SK-N-SH (cell line): ENCODE data around the gene ATP5PD.

Experiments
- CHD2 ChIP-seq: fragments of 150-350 bp; IDR thresholded peaks from 2 replicates; pipeline ENCODE4 v1.6.1; 2018; ENCODE audit warnings: low read length; ENCODE audit not compliant: partially characterized antibody
- EP300 ChIP-seq, 2 experiments: IDR thresholded peaks; 2 replicates each; pipeline versions ENCODE4 v1.4.0 to v1.6.1; 2012; ENCODE audit warnings: borderline replicate concordance in 1 of 2, low read depth in 1 of 2, low read length in 1 of 2
- FOXM1 ChIP-seq: IDR thresholded peaks from 2 replicates; pipeline ENCODE4 v1.4.0; 2012; ENCODE audit warnings: low read depth, mild to moderate bottlenecking
- NRF1 ChIP-seq: IDR thresholded peaks from 2 replicates; pipeline ENCODE4 v1.6.1; 2012; ENCODE audit warnings: low read depth, mild to moderate bottlenecking, low read length
- PBX3 ChIP-seq: IDR thresholded peaks from 2 replicates; pipeline ENCODE4; 2012
- RAD21 ChIP-seq: IDR thresholded peaks from 2 replicates; pipeline ENCODE4 v1.6.1; 2012; ENCODE audit warnings: mild to moderate bottlenecking, low read length
- SMC3 ChIP-seq: IDR thresholded peaks from 2 replicates; pipeline ENCODE4 v1.6.1; 2012; ENCODE audit warnings: low read depth, low read length, improper control_type of control experiment
- TEAD4 ChIP-seq: IDR thresholded peaks from 2 replicates; pipeline ENCODE4 v1.4.0; 2012; ENCODE audit warnings: mild to moderate bottlenecking, borderline replicate concordance; ENCODE audit not compliant: insufficient read depth
- YY1 ChIP-seq: IDR thresholded peaks from 2 replicates; pipeline ENCODE4 v1.4.0; 2012; ENCODE audit warnings: low read depth, mild to moderate bottlenecking
- TF ChIP-seq, protein P1 (sequence below): fragments of 200-600 bp; sonication (generic); IDR thresholded peaks from 2 replicates; pipeline ENCODE4 v1.6.1; 2017; ENCODE audit warnings: antibody characterized with exemption, mild to moderate bottlenecking, moderate library complexity
- TF ChIP-seq, protein P2 (sequence below): IDR thresholded peaks from 2 replicates; pipeline ENCODE4 v1.4.0; 2012; ENCODE audit warnings: low read depth
- TF ChIP-seq, protein P3 (sequence below): IDR thresholded peaks from 2 replicates; pipeline ENCODE4 v1.6.1; 2012; ENCODE audit warnings: mild to moderate bottlenecking, low read depth, low read length, moderate library complexity
- TF ChIP-seq, protein P4 (sequence below): fragments of 150-350 bp; IDR thresholded peaks from 2 replicates; pipeline ENCODE4 v1.6.1; 2017; ENCODE audit warnings: antibody characterized with exemption, low read length, low read depth, borderline replicate concordance

- TF ChIP-seq, protein P1, sequence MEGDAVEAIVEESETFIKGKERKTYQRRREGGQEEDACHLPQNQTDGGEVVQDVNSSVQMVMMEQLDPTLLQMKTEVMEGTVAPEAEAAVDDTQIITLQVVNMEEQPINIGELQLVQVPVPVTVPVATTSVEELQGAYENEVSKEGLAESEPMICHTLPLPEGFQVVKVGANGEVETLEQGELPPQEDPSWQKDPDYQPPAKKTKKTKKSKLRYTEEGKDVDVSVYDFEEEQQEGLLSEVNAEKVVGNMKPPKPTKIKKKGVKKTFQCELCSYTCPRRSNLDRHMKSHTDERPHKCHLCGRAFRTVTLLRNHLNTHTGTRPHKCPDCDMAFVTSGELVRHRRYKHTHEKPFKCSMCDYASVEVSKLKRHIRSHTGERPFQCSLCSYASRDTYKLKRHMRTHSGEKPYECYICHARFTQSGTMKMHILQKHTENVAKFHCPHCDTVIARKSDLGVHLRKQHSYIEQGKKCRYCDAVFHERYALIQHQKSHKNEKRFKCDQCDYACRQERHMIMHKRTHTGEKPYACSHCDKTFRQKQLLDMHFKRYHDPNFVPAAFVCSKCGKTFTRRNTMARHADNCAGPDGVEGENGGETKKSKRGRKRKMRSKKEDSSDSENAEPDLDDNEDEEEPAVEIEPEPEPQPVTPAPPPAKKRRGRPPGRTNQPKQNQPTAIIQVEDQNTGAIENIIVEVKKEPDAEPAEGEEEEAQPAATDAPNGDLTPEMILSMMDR: no peak
- TF ChIP-seq FOXM1 (no peak), SMC3 (no peak), CHD2 (no peak), EP300 (IDR thresholded peaks at IDR 0.05; ENCODE audit: borderline replicate concordance in 1 of 2, low read depth in 1 of 2, low read length in 1 of 2) (no peak), TEAD4 (no peak), PBX3 (no peak), YY1 (no peak), NRF1 (no peak), RAD21 (no peak)
- TF ChIP-seq, protein P2, sequence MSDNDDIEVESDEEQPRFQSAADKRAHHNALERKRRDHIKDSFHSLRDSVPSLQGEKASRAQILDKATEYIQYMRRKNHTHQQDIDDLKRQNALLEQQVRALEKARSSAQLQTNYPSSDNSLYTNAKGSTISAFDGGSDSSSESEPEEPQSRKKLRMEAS: no peak
- TF ChIP-seq, protein P3, sequence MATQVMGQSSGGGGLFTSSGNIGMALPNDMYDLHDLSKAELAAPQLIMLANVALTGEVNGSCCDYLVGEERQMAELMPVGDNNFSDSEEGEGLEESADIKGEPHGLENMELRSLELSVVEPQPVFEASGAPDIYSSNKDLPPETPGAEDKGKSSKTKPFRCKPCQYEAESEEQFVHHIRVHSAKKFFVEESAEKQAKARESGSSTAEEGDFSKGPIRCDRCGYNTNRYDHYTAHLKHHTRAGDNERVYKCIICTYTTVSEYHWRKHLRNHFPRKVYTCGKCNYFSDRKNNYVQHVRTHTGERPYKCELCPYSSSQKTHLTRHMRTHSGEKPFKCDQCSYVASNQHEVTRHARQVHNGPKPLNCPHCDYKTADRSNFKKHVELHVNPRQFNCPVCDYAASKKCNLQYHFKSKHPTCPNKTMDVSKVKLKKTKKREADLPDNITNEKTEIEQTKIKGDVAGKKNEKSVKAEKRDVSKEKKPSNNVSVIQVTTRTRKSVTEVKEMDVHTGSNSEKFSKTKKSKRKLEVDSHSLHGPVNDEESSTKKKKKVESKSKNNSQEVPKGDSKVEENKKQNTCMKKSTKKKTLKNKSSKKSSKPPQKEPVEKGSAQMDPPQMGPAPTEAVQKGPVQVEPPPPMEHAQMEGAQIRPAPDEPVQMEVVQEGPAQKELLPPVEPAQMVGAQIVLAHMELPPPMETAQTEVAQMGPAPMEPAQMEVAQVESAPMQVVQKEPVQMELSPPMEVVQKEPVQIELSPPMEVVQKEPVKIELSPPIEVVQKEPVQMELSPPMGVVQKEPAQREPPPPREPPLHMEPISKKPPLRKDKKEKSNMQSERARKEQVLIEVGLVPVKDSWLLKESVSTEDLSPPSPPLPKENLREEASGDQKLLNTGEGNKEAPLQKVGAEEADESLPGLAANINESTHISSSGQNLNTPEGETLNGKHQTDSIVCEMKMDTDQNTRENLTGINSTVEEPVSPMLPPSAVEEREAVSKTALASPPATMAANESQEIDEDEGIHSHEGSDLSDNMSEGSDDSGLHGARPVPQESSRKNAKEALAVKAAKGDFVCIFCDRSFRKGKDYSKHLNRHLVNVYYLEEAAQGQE: no peak
- TF ChIP-seq, protein P4, sequence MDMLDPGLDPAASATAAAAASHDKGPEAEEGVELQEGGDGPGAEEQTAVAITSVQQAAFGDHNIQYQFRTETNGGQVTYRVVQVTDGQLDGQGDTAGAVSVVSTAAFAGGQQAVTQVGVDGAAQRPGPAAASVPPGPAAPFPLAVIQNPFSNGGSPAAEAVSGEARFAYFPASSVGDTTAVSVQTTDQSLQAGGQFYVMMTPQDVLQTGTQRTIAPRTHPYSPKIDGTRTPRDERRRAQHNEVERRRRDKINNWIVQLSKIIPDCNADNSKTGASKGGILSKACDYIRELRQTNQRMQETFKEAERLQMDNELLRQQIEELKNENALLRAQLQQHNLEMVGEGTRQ: no peak
These were observed 2.9 kb upstream of the ATP5PD start for GRCh38 chr17:75049706-75050105.
